Hepatocyte (in vitro differentiated cells): Measurements from ENCODE around the gene IL1R2. TPM values are rescaled to one million over a fixed set of nuclear protein-coding genes. Genes with fewer than 3 reads are reported as not detected.

ENCODE experiments used
- DNase-seq: peaks from one replicate; pipeline ENCODE4 v3.0.0-alpha.2; 2016; ENCODE audit warnings: low spot score
- H2AFZ ChIP-seq: fragments of 200-600 bp; sonication (generic); 2 replicates; pipeline ENCODE4 v1.6.0; 2016; ENCODE audit warnings: antibody characterized with exemption, mild to moderate bottlenecking
- H3K27ac ChIP-seq: fragments of 200-600 bp; sonication (generic); 2 replicates; pipeline ENCODE4 v1.5.1; 2016; ENCODE audit warnings: mild to moderate bottlenecking
- H3K27me3 ChIP-seq: fragments of 200-600 bp; sonication (generic); 2 replicates; pipeline ENCODE4 v1.6.1; 2016
- H3K36me3 ChIP-seq: fragments of 200-600 bp; sonication (generic); replicated peaks from 2 replicates; pipeline ENCODE4 v1.5.1; 2016; ENCODE audit warnings: low read depth; ENCODE audit not compliant: insufficient read depth
- H3K4me1 ChIP-seq: fragments of 200-600 bp; sonication (generic); 2 replicates; pipeline ENCODE4 v1.5.1; 2016; ENCODE audit warnings: mild to moderate bottlenecking, moderate library complexity; ENCODE audit not compliant: insufficient read depth
- H3K4me2 ChIP-seq: fragments of 200-600 bp; sonication (generic); 2 replicates; pipeline ENCODE4 v1.6.0; 2016
- H3K4me3 ChIP-seq: fragments of 200-600 bp; sonication (generic); 2 replicates; pipeline ENCODE4 v1.5.1; 2016; ENCODE audit warnings: mild to moderate bottlenecking
- H3K79me2 ChIP-seq: fragments of 200-600 bp; sonication (generic); 2 replicates; pipeline ENCODE4 v1.6.0; 2017; ENCODE audit warnings: mild to moderate bottlenecking
- H3K9me2 ChIP-seq: fragments of 200-600 bp; sonication (generic); replicated peaks from 2 replicates; pipeline ENCODE4 v1.6.0; 2017; ENCODE audit warnings: mild to moderate bottlenecking; ENCODE audit not compliant: insufficient read depth
- H3K9me3 ChIP-seq: fragments of 200-600 bp; sonication (generic); 2 replicates; pipeline ENCODE4 v1.5.1; 2016; ENCODE audit warnings: low read depth, mild to moderate bottlenecking
- H4K20me1 ChIP-seq: fragments of 200-600 bp; sonication (generic); 2 replicates; pipeline ENCODE4 v1.6.0; 2016; ENCODE audit warnings: mild to moderate bottlenecking; ENCODE audit not compliant: insufficient read depth, poor library complexity, severe bottlenecking
- CTCF ChIP-seq: fragments of 200-600 bp; sonication (generic); IDR thresholded peaks from 2 replicates; pipeline ENCODE4 v1.5.1; 2016; ENCODE audit warnings: antibody characterized with exemption, mild to moderate bottlenecking; ENCODE audit not compliant: poor library complexity
- EZH2 ChIP-seq: fragments of 200-600 bp; sonication (generic); IDR thresholded peaks from 2 replicates; pipeline ENCODE4 v1.6.1; 2016; ENCODE audit warnings: antibody characterized with exemption, mild to moderate bottlenecking, borderline replicate concordance
- EZH2phosphoT487 ChIP-seq: fragments of 200-600 bp; sonication (generic); IDR thresholded peaks from one replicate; pipeline ENCODE4 v1.6.1; 2018; ENCODE audit warnings: antibody characterized with exemption, mild to moderate bottlenecking, low read depth, moderate library complexity; ENCODE audit not compliant: unreplicated experiment, severe bottlenecking
- WGBS: methylation state at CpG from one replicate; pipeline ENCODE4 v1.1.6; 2016; ENCODE audit warnings: low lambda C conversion rate; ENCODE audit errors: missing lambda C conversion rate; 5-methylcytosine and 5-hydroxymethylcytosine counted together
- polyA plus RNA-seq: library from polyadenylated mRNA; unstranded; fragments of >200 nt; fragmentation: Nextera tagmentation; extraction: Ambion mirVana; gene quantifications from 2 replicates; pipeline ENCODE4 v1.2.1, GENCODE V29; 2016
- total RNA-seq: library from RNA; depleted of rRNA; stranded (reverse); fragments of >200 nt; gene quantifications from 2 replicates; pipeline ENCODE4 v1.2.3, GENCODE V29; 2014

IL1R2 gene
- total and polyA plus RNA-seq, 2 experiments from 2014 or later = 1.3 to 5.8 TPM

GRCh38 chr2:102006886-102007278 is 15.1 kb downstream of the IL1R2 start:
- no peak overlapping the region for H3K4me2 ChIP-seq
- no peak for DNase-seq
- TF ChIP-seq CTCF (no peak), EZH2 (no peak), EZH2phosphoT487 (no peak)
- 87% methylated on average over 11 of the region's 11 CpGs for WGBS
- H3K4me1 ChIP-seq = no peaks in the 10 kb centered on the region
- H3K9me3 ChIP-seq = no peaks in the 10 kb centered on the region
- no peak overlapping the region for H2AFZ ChIP-seq
- no peaks in the 10 kb centered on the region for H4K20me1 ChIP-seq
- no peaks in the 10 kb centered on the region for H3K27me3 ChIP-seq
- no peaks in the 10 kb centered on the region for H3K9me2 ChIP-seq
- no peak overlapping the region for H3K27ac ChIP-seq
- no peaks in the 10 kb centered on the region for H3K36me3 ChIP-seq
- no peak overlapping the region for H3K4me3 ChIP-seq
- H3K79me2 ChIP-seq = no peaks in the 10 kb centered on the region

GRCh38 chr2:102008490-102008889 is 16.7 kb downstream of the IL1R2 start:
- no peak for TF ChIP-seq EZH2
- no peak for TF ChIP-seq EZH2phosphoT487
- TF ChIP-seq CTCF = no peak
- Histone ChIP-seq H3K4me1 (no peaks in the 10 kb centered on the region), H3K9me3 (no peaks in the 10 kb centered on the region), H3K4me3 (no peak overlapping the region), H2AFZ (no peak overlapping the region), H3K27me3 (no peaks in the 10 kb centered on the region), H3K79me2 (no peaks in the 10 kb centered on the region), H4K20me1 (no peaks in the 10 kb centered on the region), H3K36me3 (no peaks in the 10 kb centered on the region), H3K4me2 (no peak overlapping the region), H3K9me2 (no peaks in the 10 kb centered on the region), H3K27ac (no peak overlapping the region)
- no peak for DNase-seq
- 61% methylated on average over 12 of the region's 12 CpGs for WGBS

GRCh38 chr2:102009557-102009956 is 17.8 kb downstream of the IL1R2 start:
- H3K27ac ChIP-seq = no peak overlapping the region
- no peaks in the 10 kb centered on the region for H3K9me2 ChIP-seq
- H4K20me1 ChIP-seq = no peaks in the 10 kb centered on the region
- H3K4me3 ChIP-seq = no peak overlapping the region
- no peak overlapping the region for H2AFZ ChIP-seq
- no peaks in the 10 kb centered on the region for H3K27me3 ChIP-seq
- no peak overlapping the region for H3K4me2 ChIP-seq
- no peaks in the 10 kb centered on the region for H3K9me3 ChIP-seq
- DNase-seq = no peak
- H3K36me3 ChIP-seq = no peaks in the 10 kb centered on the region
- H3K4me1 ChIP-seq = no peaks in the 10 kb centered on the region
- no peak for TF ChIP-seq CTCF
- TF ChIP-seq EZH2 = no peak
- TF ChIP-seq EZH2phosphoT487 = no peak
- WGBS = 98% methylated on average over 10 of the region's 10 CpGs
- no peaks in the 10 kb centered on the region for H3K79me2 ChIP-seq

- WGBS = 92% methylated on average over 6 of the region's 6 CpGs
- H4K20me1 ChIP-seq = no peaks in the 10 kb centered on the region
- no peaks in the 10 kb centered on the region for H3K9me3 ChIP-seq
- H3K36me3 ChIP-seq = no peaks in the 10 kb centered on the region
- H3K27me3 ChIP-seq = no peaks in the 10 kb centered on the region
- DNase-seq = no peak
- TF ChIP-seq EZH2phosphoT487 (no peak), EZH2 (no peak), CTCF (no peak)
- no peak overlapping the region for H3K27ac ChIP-seq
- no peak overlapping the region for H3K4me2 ChIP-seq
- no peaks in the 10 kb centered on the region for H3K4me1 ChIP-seq
- no peaks in the 10 kb centered on the region for H3K79me2 ChIP-seq
- no peaks in the 10 kb centered on the region for H3K9me2 ChIP-seq
- H3K4me3 ChIP-seq = no peak overlapping the region
- H2AFZ ChIP-seq = no peak overlapping the region
Measured at GRCh38 chr2:102010902-102011301, 19.1 kb downstream of the IL1R2 start.
